Neuron (in vitro differentiated cells): ENCODE results near the gene RIMKLB.
"Not testable (repeated sequence)": the region's sequence is repeated elsewhere in the genome, so short reads cannot be mapped to it uniquely, and the experiment has no call there.

ENCODE experiments used
- H2AFZ ChIP-seq: one replicate; pipeline ENCODE4 v1.6.1; 2013; ENCODE audit warnings: low read depth, mild to moderate bottlenecking, inconsistent platforms, low read length, moderate library complexity
- H3K27me3 ChIP-seq: one replicate; pipeline ENCODE4 v1.6.1; 2013; ENCODE audit warnings: low read length; ENCODE audit not compliant: insufficient read depth
- H3K36me3 ChIP-seq: one replicate; pipeline ENCODE4 v1.6.1; 2013; ENCODE audit warnings: low read length; ENCODE audit not compliant: insufficient read depth
- H3K4me1 ChIP-seq: one replicate; pipeline ENCODE4 v1.6.1; 2013; ENCODE audit warnings: low read length; ENCODE audit not compliant: insufficient read depth
- H3K4me3 ChIP-seq: 2 replicates; pipeline ENCODE4 v1.5.1; 2013; ENCODE audit warnings: mild to moderate bottlenecking, low read length, moderate library complexity
- H3K9me3 ChIP-seq: one replicate; pipeline ENCODE4 v1.6.1; 2013; ENCODE audit warnings: low read length

The RIMKLB gene

DNA sequence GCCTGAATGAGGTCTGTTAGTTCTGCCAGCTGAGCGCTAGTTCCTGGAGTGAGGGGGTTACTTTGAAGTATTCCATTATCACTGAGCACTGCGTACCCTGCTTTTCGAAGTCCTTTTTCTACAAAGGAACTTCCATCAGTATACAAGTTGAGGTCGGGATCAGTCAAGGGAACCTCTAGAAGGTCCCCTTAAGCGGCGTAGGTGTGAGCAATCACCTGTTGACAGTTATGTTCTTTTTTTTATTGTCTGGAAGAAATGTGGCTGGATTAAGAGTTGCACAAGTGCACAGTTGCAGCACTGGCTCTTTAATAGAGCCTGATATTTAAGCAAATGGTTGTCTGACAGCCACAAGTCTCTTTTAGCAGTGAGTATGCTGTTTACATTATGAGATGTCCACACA lies 64.9 kb downstream of the RIMKLB start:
- not testable (repeated sequence) for H2AFZ ChIP-seq, H3K4me3 ChIP-seq, H3K4me1 ChIP-seq, H3K27me3 ChIP-seq, H3K9me3 ChIP-seq
- peaks cover 28% of the 10 kb centered on the region for H3K36me3 ChIP-seq

DNA sequence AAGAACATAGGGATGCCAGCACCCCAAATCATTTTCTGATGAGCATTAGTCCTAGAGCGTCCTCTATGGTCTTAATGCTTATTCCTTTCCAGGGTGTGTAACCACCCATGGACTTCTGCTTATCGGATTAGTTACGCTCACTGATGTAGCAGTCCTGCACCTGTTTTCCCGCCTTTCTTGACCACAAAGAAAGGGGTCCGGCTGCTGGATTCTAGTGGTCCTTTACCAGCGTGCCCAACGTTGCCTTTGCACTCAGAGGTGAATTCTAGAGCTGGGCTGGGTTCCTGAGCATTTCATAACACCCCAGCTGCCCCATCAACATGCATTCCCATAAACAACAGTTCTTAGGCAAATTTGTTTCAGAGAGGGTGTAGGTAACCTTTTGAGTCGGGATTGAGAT lies 68.3 kb downstream of the RIMKLB start:
- not testable (repeated sequence) for H3K4me3 ChIP-seq, H2AFZ ChIP-seq, H3K9me3 ChIP-seq, H3K4me1 ChIP-seq, H3K27me3 ChIP-seq
- peaks cover 24% of the 10 kb centered on the region for H3K36me3 ChIP-seq

DNA sequence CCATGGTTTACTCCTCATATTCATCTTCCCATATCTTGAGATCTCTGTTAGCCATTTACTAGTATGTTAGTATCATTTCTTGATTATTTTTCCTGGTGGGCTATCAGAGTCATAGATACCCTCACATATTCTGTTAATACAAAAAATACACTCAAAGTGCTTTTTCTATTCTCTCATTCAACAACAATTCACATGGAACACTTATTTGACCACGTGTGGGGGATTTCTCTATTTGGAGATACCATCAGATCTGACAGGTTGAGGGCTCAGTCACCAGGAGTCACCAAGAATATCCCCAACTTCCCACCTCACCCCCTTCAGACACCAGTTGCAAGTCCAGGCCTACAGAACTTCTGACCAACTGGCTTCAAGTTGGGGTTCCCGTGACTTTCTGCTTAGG lies 72.7 kb downstream of the RIMKLB start:
- H3K27me3 ChIP-seq = no peaks in the 10 kb centered on the region
- H3K4me3 ChIP-seq = no peak overlapping the region
- peaks cover 6% of the 10 kb centered on the region for H3K9me3 ChIP-seq
- no peaks in the 10 kb centered on the region for H3K4me1 ChIP-seq
- peaks cover 37% of the 10 kb centered on the region for H3K36me3 ChIP-seq
- H2AFZ ChIP-seq = no peak overlapping the region

DNA sequence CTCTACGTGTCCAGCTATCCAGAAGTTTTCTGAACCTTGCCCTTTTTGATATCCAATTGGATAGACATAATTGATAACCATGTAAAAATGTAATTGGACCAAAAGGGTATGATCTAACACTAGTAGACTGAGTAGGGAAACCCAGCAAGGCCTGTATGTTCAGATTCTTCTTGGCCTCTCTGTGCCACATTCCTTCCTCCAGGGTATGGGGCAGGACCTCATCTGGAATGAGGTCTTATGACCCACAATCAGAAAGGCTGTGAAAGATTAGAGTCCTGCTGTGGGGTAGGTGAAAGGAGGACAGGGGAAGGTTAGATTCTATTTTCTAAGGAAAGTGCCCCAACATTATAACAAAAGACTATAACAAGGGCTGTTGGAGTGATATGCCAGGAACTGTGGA lies 73.3 kb downstream of the RIMKLB start:
- Histone ChIP-seq H3K36me3 (peaks cover 42% of the 10 kb centered on the region), H2AFZ (no peak overlapping the region), H3K9me3 (peaks cover 5% of the 10 kb centered on the region), H3K4me1 (no peaks in the 10 kb centered on the region), H3K4me3 (no peak overlapping the region), H3K27me3 (no peaks in the 10 kb centered on the region)

DNA sequence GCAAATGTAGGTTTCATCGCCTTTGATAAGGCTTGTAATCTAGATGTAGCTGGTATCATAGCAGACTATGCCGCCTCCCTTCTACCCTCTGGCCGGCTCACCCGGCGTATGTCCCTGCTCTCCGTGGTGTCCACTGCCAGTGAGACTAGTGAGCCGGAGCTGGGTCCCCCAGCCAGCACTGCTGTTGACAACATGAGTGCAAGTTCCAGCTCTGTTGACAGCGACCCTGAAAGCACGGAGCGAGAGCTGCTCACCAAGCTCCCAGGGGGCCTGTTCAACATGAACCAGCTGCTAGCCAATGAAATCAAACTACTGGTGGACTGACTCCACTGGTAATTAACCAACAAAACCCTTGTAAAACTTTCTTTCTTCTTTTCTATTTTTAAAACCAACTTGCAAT lies 75.7 kb downstream of the RIMKLB start:
- no peak overlapping the region for H3K4me3 ChIP-seq
- H3K9me3 ChIP-seq = no peaks in the 10 kb centered on the region
- no peaks in the 10 kb centered on the region for H3K4me1 ChIP-seq
- no peaks in the 10 kb centered on the region for H3K27me3 ChIP-seq
- H2AFZ ChIP-seq = no peak overlapping the region
- peaks cover 51% of the 10 kb centered on the region for H3K36me3 ChIP-seq

DNA sequence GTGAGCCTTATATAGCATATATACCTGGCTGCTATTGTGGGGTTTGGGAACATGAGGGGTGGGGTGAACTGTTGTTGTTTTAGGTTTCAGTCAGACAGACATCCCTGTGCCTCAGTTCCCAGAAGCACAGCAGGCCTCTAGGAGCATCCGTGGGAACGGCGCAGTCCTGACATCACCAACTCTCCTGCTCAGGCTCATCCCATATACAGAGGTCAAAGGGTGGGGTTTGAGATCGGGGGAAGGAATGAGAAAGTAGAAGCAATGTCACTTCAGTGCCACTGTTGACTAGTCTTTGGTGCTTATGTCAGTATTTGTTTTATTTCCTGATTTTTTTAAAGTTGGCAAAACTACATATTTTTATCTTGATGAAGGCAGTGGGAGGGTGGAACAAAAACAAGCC lies 81.5 kb downstream of the RIMKLB start:
- H3K36me3 ChIP-seq = peaks cover 45% of the 10 kb centered on the region
- H2AFZ ChIP-seq = no peak overlapping the region
- no peak overlapping the region for H3K4me3 ChIP-seq
- H3K4me1 ChIP-seq = peaks cover 2% of the 10 kb centered on the region
- H3K9me3 ChIP-seq = no peaks in the 10 kb centered on the region
- H3K27me3 ChIP-seq = no peaks in the 10 kb centered on the region

DNA sequence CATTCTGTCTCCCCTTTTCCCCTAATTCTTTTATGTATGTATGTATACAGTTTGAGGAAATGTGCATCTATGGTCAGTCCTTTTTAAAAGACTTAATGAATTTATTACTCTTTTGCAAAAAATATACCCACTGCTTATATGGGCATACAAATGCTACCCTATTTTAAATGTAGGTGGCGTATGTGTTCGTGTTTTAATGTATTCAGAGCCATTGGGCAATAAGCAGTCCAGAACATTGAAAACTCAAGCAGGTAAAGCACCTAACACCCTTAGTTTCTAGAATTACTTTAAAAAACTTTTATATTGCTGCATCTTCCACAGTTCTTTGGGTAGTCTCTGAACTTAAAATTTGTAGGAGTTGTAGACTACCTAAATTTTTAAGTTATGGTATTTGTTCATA lies 82.1 kb downstream of the RIMKLB start:
- Histone ChIP-seq H2AFZ (no peak overlapping the region), H3K27me3 (no peaks in the 10 kb centered on the region), H3K9me3 (no peaks in the 10 kb centered on the region), H3K36me3 (peaks cover 42% of the 10 kb centered on the region), H3K4me1 (peaks cover 2% of the 10 kb centered on the region), H3K4me3 (no peak overlapping the region)

DNA sequence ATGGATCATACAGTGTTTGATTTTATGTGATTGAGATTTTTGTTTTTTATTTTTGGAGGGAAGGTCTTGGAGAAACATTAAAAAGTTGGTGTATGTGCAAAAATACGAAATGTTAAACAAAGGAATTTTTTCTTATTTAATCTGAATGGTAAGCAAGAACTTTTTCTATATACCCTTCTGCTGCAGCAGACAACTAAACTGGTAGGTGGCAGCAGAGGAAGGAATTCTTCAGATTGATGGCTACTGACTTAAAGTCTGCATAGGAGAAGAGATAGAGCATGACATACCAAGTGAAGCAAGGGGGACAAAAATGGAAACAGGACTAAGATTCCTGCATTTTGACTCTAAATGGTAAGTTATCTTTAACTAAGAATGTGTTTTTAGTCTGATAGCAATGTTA lies 82.6 kb downstream of the RIMKLB start:
- Histone ChIP-seq H2AFZ (no peak overlapping the region), H3K27me3 (no peaks in the 10 kb centered on the region), H3K4me3 (no peak overlapping the region), H3K36me3 (peaks cover 41% of the 10 kb centered on the region), H3K9me3 (no peaks in the 10 kb centered on the region), H3K4me1 (peaks cover 2% of the 10 kb centered on the region)

DNA sequence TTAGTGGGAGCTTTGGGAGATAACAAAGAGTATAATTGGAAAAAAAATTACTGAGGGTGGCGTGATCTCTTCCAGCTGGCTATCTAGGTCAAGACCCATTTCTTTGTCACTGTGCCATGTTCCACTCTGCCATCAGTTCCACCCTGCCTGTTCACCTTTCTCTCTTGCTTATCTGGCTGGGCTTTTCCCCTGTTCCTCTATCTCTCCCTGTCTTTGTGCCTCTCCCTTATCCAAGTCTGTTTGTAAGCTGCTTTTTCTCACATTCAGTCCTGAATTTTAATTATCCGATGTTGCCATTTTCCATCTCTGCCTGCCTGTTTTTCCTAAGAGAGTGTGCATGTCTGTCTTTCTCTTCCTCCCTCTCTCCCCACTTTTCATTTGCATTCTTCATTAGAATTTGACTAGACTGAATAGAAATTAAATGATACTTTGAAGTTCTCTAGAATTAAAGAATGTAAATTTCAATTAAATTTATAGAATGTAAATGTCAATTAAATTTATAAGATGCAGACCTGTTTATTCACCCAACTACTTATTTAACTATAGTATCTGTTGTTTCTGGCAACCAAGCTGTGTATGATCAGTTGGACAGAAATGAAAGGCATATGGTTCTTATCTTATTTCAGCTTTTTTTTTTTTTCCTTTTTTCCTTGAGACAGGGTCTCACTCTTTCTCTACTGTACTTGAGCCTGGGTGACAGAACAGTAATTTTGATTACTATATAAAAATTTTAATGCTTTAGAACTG lies 83.8 kb downstream of the RIMKLB start:
- Histone ChIP-seq H2AFZ (no peak overlapping the region), H3K27me3 (no peaks in the 10 kb centered on the region), H3K9me3 (no peaks in the 10 kb centered on the region), H3K4me3 (no peak overlapping the region), H3K36me3 (peaks cover 34% of the 10 kb centered on the region), H3K4me1 (peaks cover 2% of the 10 kb centered on the region)

DNA sequence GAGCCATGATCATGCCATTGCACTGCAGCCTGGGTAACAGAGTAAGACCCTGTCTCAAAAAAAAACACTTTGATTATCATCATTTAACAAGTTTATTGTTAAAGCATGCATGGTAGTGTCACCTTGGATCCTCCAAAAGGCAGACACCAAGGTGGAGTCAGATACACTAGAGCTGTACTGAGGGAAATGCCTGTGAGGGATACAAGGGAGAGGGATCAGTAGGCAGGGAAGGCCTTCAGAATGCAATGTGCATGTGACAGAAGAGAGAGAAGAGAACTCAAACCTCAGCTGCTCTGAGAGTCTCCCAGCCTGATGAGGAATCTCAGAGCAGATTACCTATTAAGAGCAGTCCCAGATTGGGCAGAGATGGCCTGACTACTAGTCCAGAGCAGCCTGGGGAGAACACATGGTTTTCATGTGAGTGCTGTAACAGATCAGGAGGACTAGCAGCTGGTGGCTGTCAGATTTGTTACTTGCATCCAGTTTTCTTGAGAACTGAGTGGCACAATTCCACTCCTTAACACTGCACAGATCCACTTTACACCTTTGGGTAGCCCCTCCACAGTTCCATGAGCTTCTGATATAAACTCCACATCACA lies 86.6 kb downstream of the RIMKLB start:
- Histone ChIP-seq H3K27me3 (no peaks in the 10 kb centered on the region), H2AFZ (no peak overlapping the region), H3K9me3 (no peaks in the 10 kb centered on the region), H3K4me3 (no peak overlapping the region), H3K4me1 (peaks cover 2% of the 10 kb centered on the region), H3K36me3 (peaks cover 10% of the 10 kb centered on the region)

DNA sequence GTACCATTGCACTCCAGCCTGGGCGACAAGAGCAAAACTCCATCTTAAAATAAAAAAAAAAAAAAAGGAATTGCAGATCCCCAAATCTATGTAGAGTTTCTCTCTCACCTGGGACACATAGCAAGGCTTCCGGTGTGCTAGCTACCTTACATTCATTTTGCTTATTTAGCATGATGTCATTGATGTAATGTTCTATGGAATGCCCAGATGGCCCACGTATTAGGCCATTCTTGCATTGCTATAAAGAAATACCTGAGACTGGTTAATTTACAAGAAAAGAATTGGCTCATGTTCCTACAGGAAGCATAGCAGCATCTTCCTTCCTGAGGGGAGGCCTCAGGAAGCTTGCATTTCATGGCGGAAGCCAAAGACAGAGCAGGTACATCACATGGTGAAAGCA lies 87.7 kb downstream of the RIMKLB start:
- H3K36me3 ChIP-seq = peaks cover 10% of the 10 kb centered on the region
- no peaks in the 10 kb centered on the region for H3K9me3 ChIP-seq
- peaks cover 2% of the 10 kb centered on the region for H3K4me1 ChIP-seq
- no peak overlapping the region for H2AFZ ChIP-seq
- H3K27me3 ChIP-seq = no peaks in the 10 kb centered on the region
- no peak overlapping the region for H3K4me3 ChIP-seq

DNA sequence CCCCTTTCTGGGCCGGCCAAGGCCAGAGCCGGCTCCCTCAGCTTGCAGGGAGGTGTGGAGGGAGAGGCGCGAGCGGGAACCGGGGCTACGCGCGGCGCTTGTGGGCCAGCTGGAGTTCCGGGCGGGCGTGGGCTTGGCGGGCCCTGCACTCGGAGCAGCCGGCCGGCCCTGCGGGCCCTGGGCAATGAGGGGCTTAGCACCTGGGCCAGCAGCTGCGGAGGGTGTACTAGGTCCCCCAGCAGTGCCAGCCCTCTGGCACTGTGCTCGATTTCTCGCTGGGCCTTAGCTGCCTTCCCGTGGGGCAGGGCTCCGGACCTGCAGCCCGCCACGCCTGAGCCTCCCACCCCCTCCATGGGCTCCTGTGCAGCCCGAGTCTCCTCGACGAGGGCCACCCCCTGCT lies 89.4 kb downstream of the RIMKLB start:
- H3K9me3 ChIP-seq, H3K27me3 ChIP-seq, H2AFZ ChIP-seq, H3K36me3 ChIP-seq, H3K4me3 ChIP-seq, H3K4me1 ChIP-seq: not testable (repeated sequence)

DNA sequence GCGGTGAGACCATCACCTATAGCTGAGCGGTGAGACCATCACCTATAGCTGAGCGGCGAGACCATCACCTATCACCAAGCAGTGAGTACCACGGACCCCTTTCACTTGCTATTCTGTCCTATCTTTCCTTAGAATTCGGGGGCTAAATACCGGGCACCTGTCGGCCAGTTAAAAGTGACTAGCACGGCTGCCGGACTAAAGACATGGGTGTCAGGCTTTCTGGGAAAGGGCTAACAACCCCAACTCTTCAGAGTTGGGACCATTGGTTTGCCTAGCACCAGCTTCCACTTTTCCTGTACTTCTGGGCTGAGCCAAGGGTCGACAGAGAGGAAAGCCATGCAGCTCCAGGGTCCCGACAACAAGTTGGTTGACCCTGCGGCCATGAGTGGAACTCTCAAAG lies 90.9 kb downstream of the RIMKLB start:
- H3K36me3 ChIP-seq, H3K9me3 ChIP-seq, H3K4me1 ChIP-seq, H2AFZ ChIP-seq, H3K27me3 ChIP-seq: not testable (repeated sequence)
- peak overlapping the region; percentile 67 for H3K4me3 ChIP-seq
